ENCODE data around the gene RETREG2.

RETREG2 gene

GRCh38 chr2:219175928-219176817 is 1.9 kb upstream of the RETREG2 start:
- H2BK12ac ChIP-seq (ENCODE audit: low read length) = peak overlapping the region; percentile 49
- no CpG with 5 or more reads among the region's 45 CpGs for WGBS, 2 donors (ENCODE audit: extremely low coverage in 2 of 2, insufficient read length in 2 of 2, insufficient replicate concordance in 1 of 2)
- DNase-seq (ENCODE audit: low spot score) = peak; percentile 59
- peaks cover 5% of the 10 kb centered on the region for H3K79me1 ChIP-seq (ENCODE audit: low read depth, low read length)
- peak overlapping the region; percentile 95 for H3K18ac ChIP-seq (ENCODE audit: low read length)
- peak overlapping the region; percentile 93 for H3K9ac ChIP-seq (ENCODE audit: low read depth, low read length, poor library complexity)
- no peaks in the 10 kb centered on the region for H3K27me3 ChIP-seq (ENCODE audit: control insufficient read depth in 3 of 3, insufficient read depth in 3 of 3, low read depth in 1 of 3, low read length in 3 of 3)
- peak overlapping the region; percentile 76 for H3K14ac ChIP-seq (ENCODE audit: low read length)
- peak overlapping the region; percentile 83 for H3K27ac ChIP-seq (replicated peaks; ENCODE audit: low read length)
- peaks cover 8 to 9% of the 10 kb centered on the region in 2 donors for H3K4me1 ChIP-seq (ENCODE audit: control insufficient read depth in 2 of 2, insufficient read depth in 1 of 2, low read depth in 1 of 2, low read length in 2 of 2)
- H3K23ac ChIP-seq (ENCODE audit: low read depth, low read length, poor library complexity) = peak overlapping the region; percentile 82
- H4K8ac ChIP-seq (ENCODE audit: low read depth, low read length) = no peak overlapping the region
- H3K9me3 ChIP-seq (replicated peaks in 1 of 2; ENCODE audit: control insufficient read depth in 2 of 2, insufficient read depth in 1 of 2, low read depth in 1 of 2, low read length in 2 of 2) = no peaks in the 10 kb centered on the region
- peak overlapping the region; percentile 52 for H2AK5ac ChIP-seq (ENCODE audit: low read depth, low read length)
- H2AFZ ChIP-seq (ENCODE audit: low read length) = peak overlapping the region; percentile 99
- no peak overlapping the region for H3K4ac ChIP-seq (ENCODE audit: low read length)
- no peak overlapping the region for H4K91ac ChIP-seq (ENCODE audit: low read depth, low read length, poor library complexity)
- H2BK120ac ChIP-seq (ENCODE audit: low read depth, low read length) = no peak overlapping the region
- H2BK15ac ChIP-seq (ENCODE audit: low read length) = peak overlapping the region; percentile 65
- H3K4me3 ChIP-seq (ENCODE audit: low read length in 2 of 2) = peak overlapping the region; percentile 86 to 89
- H3K36me3 ChIP-seq (replicated peaks in 1 of 2; ENCODE audit: control insufficient read depth in 2 of 2, insufficient read depth in 2 of 2, low read length in 2 of 2) = peaks cover 24 to 54% of the 10 kb centered on the region in 2 donors
- H2BK5ac ChIP-seq (ENCODE audit: low read length) = peak overlapping the region; percentile 79
- H3K4me2 ChIP-seq (ENCODE audit: insufficient read depth, low read length, poor library complexity, severe bottlenecking) = peak overlapping the region; percentile 86

DNA sequence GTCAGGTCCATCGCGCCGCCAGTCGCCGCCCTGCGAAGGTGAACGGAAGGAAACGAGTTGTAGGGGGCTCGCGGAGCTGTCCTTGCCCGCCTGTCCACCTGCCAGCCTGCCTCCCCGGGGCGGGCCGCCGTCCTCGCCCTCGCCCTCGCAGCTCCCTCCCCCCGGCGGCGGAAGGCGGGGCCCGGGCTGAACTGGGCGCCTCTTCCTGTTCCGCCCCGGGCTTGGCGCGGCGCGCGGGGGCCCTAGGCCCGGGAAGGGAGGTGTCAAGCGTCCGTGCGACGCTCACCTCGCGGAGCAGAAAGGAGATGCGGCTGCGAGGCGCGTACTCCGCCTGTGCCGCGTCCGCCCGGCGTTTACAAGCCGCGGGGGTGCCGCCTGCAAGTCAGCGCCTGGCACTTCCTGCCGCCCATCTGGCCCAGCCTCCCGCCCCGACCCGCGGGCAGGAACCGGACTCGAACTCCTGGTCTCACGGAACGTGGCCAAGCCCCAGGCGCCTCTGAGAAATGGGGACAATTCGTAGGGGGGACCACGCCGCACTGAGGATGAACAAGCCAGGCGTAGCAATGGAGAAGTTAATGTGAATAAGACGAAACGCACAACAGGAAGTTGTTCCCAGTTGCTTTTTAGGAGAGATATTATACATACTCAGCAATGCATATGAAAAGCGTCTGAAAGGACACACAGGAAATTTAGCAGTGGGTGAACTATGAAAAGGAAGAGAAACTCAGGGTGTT is 1.1 kb upstream of the RETREG2 start, which contains the start of gene CNPPD1:
CNPPD1 (minus strand) TSS at position 108 of the 734 bp plus-strand sequence; CDS start at position 11, 97 bp downstream.
- H2BK15ac ChIP-seq (ENCODE audit: low read length) = peak within 1 kb of the TSS; percentile 65
- H3K36me3 ChIP-seq (replicated peaks in 1 of 2; ENCODE audit: control insufficient read depth in 2 of 2, insufficient read depth in 2 of 2, low read length in 2 of 2) = peaks cover 31 to 55% of the 10 kb centered on the region in 2 donors
- H4K91ac ChIP-seq (ENCODE audit: low read depth, low read length, poor library complexity) = no peak within 1 kb of the TSS
- no peaks in the 10 kb centered on the region for H3K9me3 ChIP-seq (replicated peaks in 1 of 2; ENCODE audit: control insufficient read depth in 2 of 2, insufficient read depth in 1 of 2, low read depth in 1 of 2, low read length in 2 of 2)
- no CpG with 5 or more reads among the region's 69 CpGs for WGBS, 2 donors (ENCODE audit: extremely low coverage in 2 of 2, insufficient read length in 2 of 2, insufficient replicate concordance in 1 of 2)
- H3K4ac ChIP-seq (ENCODE audit: low read length) = peak within 1 kb of the TSS; percentile 53
- H3K27ac ChIP-seq (replicated peaks; ENCODE audit: low read length) = peak within 1 kb of the TSS; percentile 84
- H3K4me1 ChIP-seq (ENCODE audit: control insufficient read depth in 2 of 2, insufficient read depth in 1 of 2, low read depth in 1 of 2, low read length in 2 of 2) = peaks cover 8 to 9% of the 10 kb centered on the region in 2 donors
- H3K4me3 ChIP-seq (ENCODE audit: low read length in 2 of 2) = peak within 1 kb of the TSS; percentile 89 to 97
- H2BK12ac ChIP-seq (ENCODE audit: low read length) = peak within 1 kb of the TSS; percentile 49
- H2BK5ac ChIP-seq (ENCODE audit: low read length) = peak within 1 kb of the TSS; percentile 85
- H3K9ac ChIP-seq (ENCODE audit: low read depth, low read length, poor library complexity) = peak within 1 kb of the TSS; percentile 93
- H4K8ac ChIP-seq (ENCODE audit: low read depth, low read length) = no peak within 1 kb of the TSS
- H3K14ac ChIP-seq (ENCODE audit: low read length) = peak within 1 kb of the TSS; percentile 76
- H3K79me1 ChIP-seq (ENCODE audit: low read depth, low read length) = peaks cover 5% of the 10 kb centered on the region
- H2AFZ ChIP-seq (ENCODE audit: low read length) = peak within 1 kb of the TSS; percentile 99
- H3K23ac ChIP-seq (ENCODE audit: low read depth, low read length, poor library complexity) = peak within 1 kb of the TSS; percentile 94
- H3K18ac ChIP-seq (ENCODE audit: low read length) = peak within 1 kb of the TSS; percentile 97
- H3K27me3 ChIP-seq (ENCODE audit: control insufficient read depth in 3 of 3, insufficient read depth in 3 of 3, low read depth in 1 of 3, low read length in 3 of 3) = no peaks in the 10 kb centered on the region
- H3K4me2 ChIP-seq (ENCODE audit: insufficient read depth, low read length, poor library complexity, severe bottlenecking) = peak within 1 kb of the TSS; percentile 91
- H2AK5ac ChIP-seq (ENCODE audit: low read depth, low read length) = peak within 1 kb of the TSS; percentile 52
- DNase-seq (ENCODE audit: low spot score) = peak; percentile 74
- H2BK120ac ChIP-seq (ENCODE audit: low read depth, low read length) = no peak within 1 kb of the TSS

DNA sequence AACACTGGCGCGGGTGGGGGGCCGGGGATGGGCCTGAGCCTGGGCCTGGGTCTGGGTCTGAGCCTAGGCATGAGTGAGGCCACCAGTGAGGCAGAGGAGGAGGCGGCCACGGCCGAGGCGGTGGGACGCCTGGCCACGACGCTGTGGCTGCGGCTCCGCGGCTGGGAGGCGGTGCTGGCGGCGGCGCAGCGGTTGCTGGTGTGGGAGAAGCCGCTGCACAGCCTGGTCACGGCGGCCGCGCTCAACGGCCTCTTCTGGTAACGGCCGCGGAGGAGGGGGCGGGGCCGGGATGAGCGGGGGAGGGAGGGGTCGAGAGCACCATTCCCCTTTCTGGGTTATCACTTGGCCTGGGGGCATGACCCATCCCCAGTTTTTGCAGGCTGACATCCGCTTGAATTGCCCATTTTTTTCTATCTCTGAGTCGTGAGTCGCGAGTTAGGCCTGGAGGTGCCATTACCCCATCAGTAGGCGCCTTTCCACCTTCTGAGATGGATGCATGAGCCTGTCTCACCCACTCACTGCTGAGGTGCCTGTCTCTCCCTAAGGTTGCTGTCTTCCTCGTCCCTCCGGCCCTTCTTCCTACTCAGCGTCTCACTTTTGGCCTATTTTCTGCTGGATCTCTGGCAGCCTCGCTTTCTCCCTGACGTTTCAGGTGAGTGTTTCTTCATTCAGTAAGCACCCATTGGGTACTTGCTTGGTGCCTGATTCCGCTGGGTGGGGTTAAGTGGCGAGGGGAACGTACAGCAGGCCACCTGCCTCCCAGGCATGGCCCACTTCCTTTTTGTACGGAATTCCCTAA is 501 bp downstream of the RETREG2 start:
- DNase-seq (ENCODE audit: low spot score) = peak; percentile 40
- peak overlapping the region; percentile 1 for H2BK5ac ChIP-seq (ENCODE audit: low read length)

More for the DNA sequence above, 501 bp downstream of the RETREG2 start:
- Histone ChIP-seq H3K14ac (ENCODE audit: low read length) (no peak overlapping the region), H3K9ac (ENCODE audit: low read depth, low read length, poor library complexity) (peak overlapping the region; percentile 99), H2AK5ac (ENCODE audit: low read depth, low read length) (no peak overlapping the region), H3K23ac (ENCODE audit: low read depth, low read length, poor library complexity) (peak overlapping the region; percentile 94), H3K27ac (replicated peaks; ENCODE audit: low read length) (peak overlapping the region; percentile 69), H2BK12ac (ENCODE audit: low read length) (no peak overlapping the region), H3K9me3 (replicated peaks in 1 of 2; ENCODE audit: control insufficient read depth in 2 of 2, insufficient read depth in 1 of 2, low read depth in 1 of 2, low read length in 2 of 2) (no peaks in the 10 kb centered on the region), H3K4me3 (ENCODE audit: low read length in 2 of 2) (peak overlapping the region; percentile 89 to 96), H3K4me2 (ENCODE audit: insufficient read depth, low read length, poor library complexity, severe bottlenecking) (peak overlapping the region; percentile 65), H2AFZ (ENCODE audit: low read length) (peak overlapping the region; percentile 99), H4K8ac (ENCODE audit: low read depth, low read length) (no peak overlapping the region), H2BK120ac (ENCODE audit: low read depth, low read length) (no peak overlapping the region), H3K27me3 (ENCODE audit: control insufficient read depth in 3 of 3, insufficient read depth in 3 of 3, low read depth in 1 of 3, low read length in 3 of 3) (no peaks in the 10 kb centered on the region), H4K91ac (ENCODE audit: low read depth, low read length, poor library complexity) (no peak overlapping the region), H3K18ac (ENCODE audit: low read length) (peak overlapping the region; percentile 98), H2BK15ac (ENCODE audit: low read length) (no peak overlapping the region), H3K4ac (ENCODE audit: low read length) (peak overlapping the region; percentile 80), H3K79me1 (ENCODE audit: low read depth, low read length) (peaks cover 5% of the 10 kb centered on the region), H3K36me3 (replicated peaks in 1 of 2; ENCODE audit: control insufficient read depth in 2 of 2, insufficient read depth in 2 of 2, low read length in 2 of 2) (peaks cover 37 to 57% of the 10 kb centered on the region in 2 donors), H3K4me1 (ENCODE audit: control insufficient read depth in 2 of 2, insufficient read depth in 1 of 2, low read depth in 1 of 2, low read length in 2 of 2) (peaks cover 8 to 9% of the 10 kb centered on the region in 2 donors)
- WGBS, 2 donors (ENCODE audit: extremely low coverage in 2 of 2, insufficient read length in 2 of 2, insufficient replicate concordance in 1 of 2) = no CpG with 5 or more reads among the region's 45 CpGs
